ENCODE data around the gene SFTPA2.

DNA sequence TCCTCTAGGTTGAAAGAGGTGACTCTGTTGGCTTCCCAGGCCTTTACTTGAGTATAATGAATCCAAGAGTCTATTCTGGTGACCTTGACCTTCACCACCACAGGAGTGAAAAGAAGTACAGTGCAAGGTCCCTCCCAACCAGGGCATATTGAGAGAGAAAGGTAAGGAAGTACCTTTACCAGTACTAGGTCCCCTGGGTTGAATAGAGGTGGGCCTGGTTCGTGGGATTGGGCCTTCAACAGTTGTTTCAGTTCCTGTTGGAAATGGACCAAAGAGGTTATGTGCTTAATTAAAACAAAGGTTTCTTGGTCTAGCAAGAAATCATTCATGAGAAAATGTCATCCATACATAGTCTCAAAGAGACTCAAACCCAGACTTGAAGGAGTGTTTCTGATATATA is 44.1 kb upstream of the SFTPA2 start:
- TF ChIP-seq, protein P1, sequence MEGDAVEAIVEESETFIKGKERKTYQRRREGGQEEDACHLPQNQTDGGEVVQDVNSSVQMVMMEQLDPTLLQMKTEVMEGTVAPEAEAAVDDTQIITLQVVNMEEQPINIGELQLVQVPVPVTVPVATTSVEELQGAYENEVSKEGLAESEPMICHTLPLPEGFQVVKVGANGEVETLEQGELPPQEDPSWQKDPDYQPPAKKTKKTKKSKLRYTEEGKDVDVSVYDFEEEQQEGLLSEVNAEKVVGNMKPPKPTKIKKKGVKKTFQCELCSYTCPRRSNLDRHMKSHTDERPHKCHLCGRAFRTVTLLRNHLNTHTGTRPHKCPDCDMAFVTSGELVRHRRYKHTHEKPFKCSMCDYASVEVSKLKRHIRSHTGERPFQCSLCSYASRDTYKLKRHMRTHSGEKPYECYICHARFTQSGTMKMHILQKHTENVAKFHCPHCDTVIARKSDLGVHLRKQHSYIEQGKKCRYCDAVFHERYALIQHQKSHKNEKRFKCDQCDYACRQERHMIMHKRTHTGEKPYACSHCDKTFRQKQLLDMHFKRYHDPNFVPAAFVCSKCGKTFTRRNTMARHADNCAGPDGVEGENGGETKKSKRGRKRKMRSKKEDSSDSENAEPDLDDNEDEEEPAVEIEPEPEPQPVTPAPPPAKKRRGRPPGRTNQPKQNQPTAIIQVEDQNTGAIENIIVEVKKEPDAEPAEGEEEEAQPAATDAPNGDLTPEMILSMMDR (IDR thresholded peaks at IDR 0.05): no peak
- TF ChIP-seq GABPB1 (CRISPR knock-in tag; IDR thresholded peaks at IDR 0.05) (no peak), GRHL2 (CRISPR knock-in tag; IDR thresholded peaks at IDR 0.05; ENCODE audit: insufficient replicate concordance, severe bottlenecking) (no peak)
- TF ChIP-seq, protein P2, sequence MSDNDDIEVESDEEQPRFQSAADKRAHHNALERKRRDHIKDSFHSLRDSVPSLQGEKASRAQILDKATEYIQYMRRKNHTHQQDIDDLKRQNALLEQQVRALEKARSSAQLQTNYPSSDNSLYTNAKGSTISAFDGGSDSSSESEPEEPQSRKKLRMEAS (CRISPR knock-in tag; IDR thresholded peaks at IDR 0.05): no peak
